Peyer's patch (tissue), 4 donors: ENCODE results near the gene UBE2G2.

Source experiments
- CTCF ChIP-seq, 6 experiments: fragments of 450-650 bp in 4 of 6; fragments of 200-600 bp in 2 of 6; sonication (generic) in 1 of 6; IDR thresholded peaks; one replicate each; pipeline ENCODE4 v1.5.1; 2017 to 2019; ENCODE audit warnings: antibody characterized with exemption in 6 of 6, mild to moderate bottlenecking in 3 of 6, moderate library complexity in 1 of 6
- POLR2A ChIP-seq, 2 donors: fragments of 450-650 bp; IDR thresholded peaks; one replicate each; pipeline ENCODE4 v1.5.1; 2017; ENCODE audit warnings: antibody characterized with exemption in 2 of 2, mild to moderate bottlenecking in 2 of 2, moderate library complexity in 2 of 2

GRCh38 chr21:44736291-44737004, 65.2 kb downstream of the UBE2G2 start:
- TF ChIP-seq CTCF (IDR thresholded peaks at IDR 0.05) = no peak
- TF ChIP-seq POLR2A (IDR thresholded peaks at IDR 0.05) = no peak
